Right atrium auricular region (tissue), 2 donors: ENCODE measurements around the gene RASGRF2. TPM values are rescaled to one million over a fixed set of nuclear protein-coding genes. Genes with fewer than 3 reads are reported as not detected.

Source experiments
- DNase-seq: peaks from one replicate; pipeline ENCODE4 v3.0.0-alpha.2; 2019; ENCODE audit warnings: low spot score
- H3K27ac ChIP-seq, 2 donors: fragments of 200-600 bp; sonication (generic); 1 replicate in 1 of 2; 2 replicates in 1 of 2; pipeline ENCODE4 v1.5.1; 2016 to 2019
- H3K27me3 ChIP-seq, 2 donors: fragments of 200-600 bp; sonication (generic); one replicate each; pipeline versions ENCODE4 v1.5.1 to v1.6.0; 2017 to 2019
- H3K36me3 ChIP-seq: fragments of 200-600 bp; sonication (generic); one replicate; pipeline ENCODE4 v1.5.1; 2016
- H3K4me1 ChIP-seq, 2 donors: fragments of 200-600 bp; sonication (generic); one replicate each; pipeline versions ENCODE4 v1.5.1 to v1.6.0; 2017 to 2019
- H3K4me3 ChIP-seq, 2 donors: fragments of 200-600 bp; sonication (generic); 1 replicate in 1 of 2; 2 replicates in 1 of 2; pipeline ENCODE4 v1.5.1; 2017 to 2019; ENCODE audit warnings: mild to moderate bottlenecking in 1 of 2, moderate library complexity in 1 of 2
- H3K9me3 ChIP-seq, 2 donors: fragments of 200-600 bp; sonication (generic); one replicate each; pipeline ENCODE4 v1.5.1; 2019
- CTCF ChIP-seq, 2 donors: fragments of 200-600 bp; sonication (generic); IDR thresholded peaks; one replicate each; pipeline ENCODE4 v1.5.1; 2019; ENCODE audit warnings: antibody characterized with exemption in 2 of 2
- total RNA-seq, 2 donors: library from RNA; depleted of rRNA; stranded (reverse); fragments of >200 nt; gene quantifications; one replicate each; pipeline ENCODE4 v1.1.0, GENCODE V29; 2016

The RASGRF2 gene
- total RNA-seq, 2 donors from 2014 or later = 3.5 to 6.3 TPM

GRCh38 chr5:80919678-80920196 lies 40.4 kb upstream of the RASGRF2 start:
- no peaks in the 10 kb centered on the region for H3K9me3 ChIP-seq
- no peaks in the 10 kb centered on the region for H3K27me3 ChIP-seq
- H3K27ac ChIP-seq = no peak overlapping the region
- no peak for TF ChIP-seq CTCF (IDR thresholded peaks at IDR 0.05)
- no peaks in the 10 kb centered on the region for H3K36me3 ChIP-seq
- H3K4me3 ChIP-seq = no peak overlapping the region
- DNase-seq = no peak
- no peaks in the 10 kb centered on the region for H3K4me1 ChIP-seq

- no peaks in the 10 kb centered on the region for H3K4me1 ChIP-seq
- H3K4me3 ChIP-seq = no peak overlapping the region
- H3K27ac ChIP-seq = no peak overlapping the region
- DNase-seq = no peak
- H3K36me3 ChIP-seq = no peaks in the 10 kb centered on the region
- no peaks in the 10 kb centered on the region for H3K27me3 ChIP-seq
- no peak for TF ChIP-seq CTCF (IDR thresholded peaks at IDR 0.05)
- H3K9me3 ChIP-seq = no peaks in the 10 kb centered on the region
These were observed 39.8 kb upstream of the RASGRF2 start for GRCh38 chr5:80920333-80920732.

GRCh38 chr5:80921026-80921425 lies 39.1 kb upstream of the RASGRF2 start:
- Histone ChIP-seq H3K27me3 (no peaks in the 10 kb centered on the region), H3K36me3 (no peaks in the 10 kb centered on the region), H3K4me1 (no peaks in the 10 kb centered on the region), H3K4me3 (no peak overlapping the region), H3K27ac (no peak overlapping the region), H3K9me3 (no peaks in the 10 kb centered on the region)
- no peak for TF ChIP-seq CTCF (IDR thresholded peaks at IDR 0.05)
- no peak for DNase-seq

GRCh38 chr5:80925931-80926330 lies 34.2 kb upstream of the RASGRF2 start:
- no peak for TF ChIP-seq CTCF (IDR thresholded peaks at IDR 0.05)
- Histone ChIP-seq H3K9me3 (no peaks in the 10 kb centered on the region), H3K4me1 (no peaks in the 10 kb centered on the region)

GRCh38 chr5:80926536-80926935 lies 33.6 kb upstream of the RASGRF2 start:
- no peak for TF ChIP-seq CTCF (IDR thresholded peaks at IDR 0.05)
- DNase-seq = no peak
- Histone ChIP-seq H3K9me3 (no peaks in the 10 kb centered on the region), H3K36me3 (no peaks in the 10 kb centered on the region), H3K27me3 (no peaks in the 10 kb centered on the region), H3K27ac (no peak overlapping the region), H3K4me3 (no peak overlapping the region), H3K4me1 (no peaks in the 10 kb centered on the region)

More at GRCh38 chr5:80925931-80926330, 34.2 kb upstream of the RASGRF2 start:
- no peak overlapping the region for H3K27ac ChIP-seq
- no peak overlapping the region for H3K4me3 ChIP-seq
- H3K27me3 ChIP-seq = no peaks in the 10 kb centered on the region
- no peaks in the 10 kb centered on the region for H3K36me3 ChIP-seq
- DNase-seq = no peak

- no peak for DNase-seq
- no peaks in the 10 kb centered on the region for H3K27me3 ChIP-seq
- no peak overlapping the region for H3K4me3 ChIP-seq
- no peaks in the 10 kb centered on the region for H3K9me3 ChIP-seq
- H3K27ac ChIP-seq = no peak overlapping the region
- no peak for TF ChIP-seq CTCF (IDR thresholded peaks at IDR 0.05)
- no peaks in the 10 kb centered on the region for H3K4me1 ChIP-seq
- no peaks in the 10 kb centered on the region for H3K36me3 ChIP-seq
These were observed 33.0 kb upstream of the RASGRF2 start for GRCh38 chr5:80926979-80927656.
